ENCODE measurements around the gene EPS15.

DNA sequence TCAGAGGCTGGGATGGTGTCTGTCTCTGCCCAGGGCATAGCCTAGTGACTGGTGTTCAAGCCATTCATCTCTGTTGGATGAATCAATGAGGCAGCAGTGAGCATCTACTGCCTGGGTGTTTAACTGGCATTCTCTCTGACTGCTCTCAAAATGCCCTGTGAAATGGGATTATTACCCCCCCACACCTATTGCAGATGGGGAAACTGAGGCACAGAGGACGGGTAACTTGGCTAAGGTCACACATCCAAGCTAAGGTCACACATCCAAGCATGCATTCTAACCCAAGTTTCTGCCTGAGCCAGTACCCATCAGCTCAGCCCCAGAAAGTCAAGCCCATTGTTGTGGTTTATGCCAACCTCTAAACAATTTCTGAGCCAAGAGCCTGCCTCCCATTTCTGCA is 193.7 kb downstream of the EPS15 start:
- TF ChIP-seq, protein P1, sequence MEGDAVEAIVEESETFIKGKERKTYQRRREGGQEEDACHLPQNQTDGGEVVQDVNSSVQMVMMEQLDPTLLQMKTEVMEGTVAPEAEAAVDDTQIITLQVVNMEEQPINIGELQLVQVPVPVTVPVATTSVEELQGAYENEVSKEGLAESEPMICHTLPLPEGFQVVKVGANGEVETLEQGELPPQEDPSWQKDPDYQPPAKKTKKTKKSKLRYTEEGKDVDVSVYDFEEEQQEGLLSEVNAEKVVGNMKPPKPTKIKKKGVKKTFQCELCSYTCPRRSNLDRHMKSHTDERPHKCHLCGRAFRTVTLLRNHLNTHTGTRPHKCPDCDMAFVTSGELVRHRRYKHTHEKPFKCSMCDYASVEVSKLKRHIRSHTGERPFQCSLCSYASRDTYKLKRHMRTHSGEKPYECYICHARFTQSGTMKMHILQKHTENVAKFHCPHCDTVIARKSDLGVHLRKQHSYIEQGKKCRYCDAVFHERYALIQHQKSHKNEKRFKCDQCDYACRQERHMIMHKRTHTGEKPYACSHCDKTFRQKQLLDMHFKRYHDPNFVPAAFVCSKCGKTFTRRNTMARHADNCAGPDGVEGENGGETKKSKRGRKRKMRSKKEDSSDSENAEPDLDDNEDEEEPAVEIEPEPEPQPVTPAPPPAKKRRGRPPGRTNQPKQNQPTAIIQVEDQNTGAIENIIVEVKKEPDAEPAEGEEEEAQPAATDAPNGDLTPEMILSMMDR (IDR thresholded peaks at IDR 0.05), result no peak
- no peak for TF ChIP-seq POLR2A (IDR thresholded peaks at IDR 0.05)

All from transverse colon (tissue), 3 donors.